NCI-H748 (cell line): Measurements from ENCODE around the gene SSTR4.

Experiments used
- DNase-seq: peaks from one replicate; lab custom pipeline; 2025; ENCODE audit not compliant: unreplicated experiment; lab: John Stamatoyannopoulos, UW

The SSTR4 gene

GRCh38 chr20:23039885-23040508, 4.9 kb downstream of the SSTR4 start:
- no peak for DNase-seq

- DNase-seq = peak; percentile 20
Observed at GRCh38 chr20:23042270-23042669, 7.2 kb downstream of the SSTR4 start.

GRCh38 chr20:23043376-23043775, 8.3 kb downstream of the SSTR4 start:
- peak; percentile 37 for DNase-seq

GRCh38 chr20:23046431-23046830, 11.3 kb downstream of the SSTR4 start:
- DNase-seq = peak; percentile 47

- peak; percentile 82 for DNase-seq
Observed at GRCh38 chr20:23047001-23047737, 12.1 kb downstream of the SSTR4 start.

- DNase-seq = peak; percentile 83
Observed at GRCh38 chr20:23047738-23048214, 12.7 kb downstream of the SSTR4 start.

- peak; percentile 91 for DNase-seq
Observed at GRCh38 chr20:23048283-23049200, 13.4 kb downstream of the SSTR4 start.

- peak; percentile 90 for DNase-seq
Observed at GRCh38 chr20:23049201-23050075, 14.3 kb downstream of the SSTR4 start, which contains the start of gene THBD. THBD (minus strand) TSS chr20:23049672; CDS start chr20:23049504, 168 bp downstream.

- DNase-seq = peak; percentile 76
Observed at GRCh38 chr20:23050076-23050838, 15.1 kb downstream of the SSTR4 start.

GRCh38 chr20:23050847-23051627, 15.9 kb downstream of the SSTR4 start:
- peak; percentile 89 for DNase-seq

- no peak for DNase-seq
Observed at GRCh38 chr20:23052904-23053303, 17.8 kb downstream of the SSTR4 start.

GRCh38 chr20:23058240-23058639, 23.1 kb downstream of the SSTR4 start:
- DNase-seq = no peak

GRCh38 chr20:23059001-23059400, 23.9 kb downstream of the SSTR4 start:
- no peak for DNase-seq

GRCh38 chr20:23059846-23060245, 24.7 kb downstream of the SSTR4 start:
- DNase-seq = no peak

- no peak for DNase-seq
Observed at GRCh38 chr20:23060629-23061028, 25.5 kb downstream of the SSTR4 start.

- DNase-seq = no peak
Observed at GRCh38 chr20:23061262-23061661, 26.1 kb downstream of the SSTR4 start.

- peak; percentile 82 for DNase-seq
Observed at GRCh38 chr20:23061734-23062561, 26.8 kb downstream of the SSTR4 start.

GRCh38 chr20:23062632-23063031, 27.5 kb downstream of the SSTR4 start:
- DNase-seq = no peak
